Keratinocyte (primary cell): Measurements from ENCODE around the gene THBS2. TPM values are rescaled to one million over a fixed set of nuclear protein-coding genes. Genes with fewer than 3 reads are reported as not detected.

ENCODE experiments used
- DNase-seq: peaks from one replicate; pipeline ENCODE4 v3.0.0-alpha.2; 2011; ENCODE audit warnings: low read depth, missing footprints, low spot score
- FAIRE-seq: peaks from 2 replicates; lab custom pipeline; 2011; peaks lifted over from hg19 to GRCh38; lab: Jason Lieb, UNC
- H2AFZ ChIP-seq: 2 replicates; pipeline ENCODE4 v1.6.0; 2012; ENCODE audit warnings: low read length, control low read depth, inconsistent platforms; ENCODE audit not compliant: control insufficient read depth
- H3K27ac ChIP-seq: 2 replicates; pipeline ENCODE4 v1.5.1; 2011; ENCODE audit warnings: low read length; ENCODE audit not compliant: control insufficient read depth, insufficient read depth
- H3K27me3 ChIP-seq: 3 replicates; pipeline ENCODE4 v1.6.0; 2011; ENCODE audit warnings: low read length; ENCODE audit not compliant: control insufficient read depth, insufficient read depth; ENCODE audit errors: extremely low read depth
- H3K36me3 ChIP-seq, 2 experiments: 2 replicates in 1 of 2; 3 replicates in 1 of 2; pipeline ENCODE4 v1.5.1; 2011; ENCODE audit warnings: low read length in 2 of 2, mild to moderate bottlenecking in 1 of 2; ENCODE audit not compliant: control insufficient read depth in 2 of 2, insufficient read depth in 2 of 2; ENCODE audit errors: extremely low read depth in 1 of 2
- H3K4me1 ChIP-seq: 3 replicates; pipeline ENCODE4 v1.5.1; 2011; ENCODE audit warnings: low read length; ENCODE audit not compliant: control insufficient read depth, insufficient read depth; ENCODE audit errors: extremely low read depth
- H3K4me2 ChIP-seq: 3 replicates; pipeline ENCODE4 v1.6.0; 2011; ENCODE audit warnings: low read depth, low read length; ENCODE audit not compliant: control insufficient read depth, insufficient read depth; ENCODE audit errors: extremely low read depth
- H3K4me3 ChIP-seq, 3 experiments: fragments of 200-600 bp in 1 of 3; sonication (generic) in 1 of 3; 2 replicates in 2 of 3; 3 replicates in 1 of 3; pipeline ENCODE4 v1.5.1; 2011 to 2016; ENCODE audit warnings: low read length in 3 of 3, mild to moderate bottlenecking in 3 of 3, control low read depth in 2 of 3, inconsistent platforms in 1 of 3, low read depth in 1 of 3, mixed read lengths in 1 of 3, mixed run types in 1 of 3, moderate library complexity in 1 of 3; ENCODE audit not compliant: control insufficient read depth in 2 of 3, insufficient read depth in 2 of 3; ENCODE audit errors: extremely low read depth in 1 of 3
- H3K79me2 ChIP-seq: 2 replicates; pipeline ENCODE4 v1.6.0; 2012; ENCODE audit warnings: low read length; ENCODE audit not compliant: control insufficient read depth, insufficient read depth
- H3K9ac ChIP-seq: 3 replicates; pipeline ENCODE4 v1.6.0; 2011; ENCODE audit warnings: low read length; ENCODE audit not compliant: control insufficient read depth, insufficient read depth; ENCODE audit errors: extremely low read depth
- H3K9me1 ChIP-seq: 3 replicates; pipeline ENCODE4 v1.6.0; 2011; ENCODE audit warnings: low read length; ENCODE audit not compliant: control insufficient read depth, insufficient read depth; ENCODE audit errors: extremely low read depth
- H3K9me3 ChIP-seq: 2 replicates; pipeline ENCODE4 v1.5.1; 2012; ENCODE audit warnings: low read depth, low read length; ENCODE audit not compliant: control insufficient read depth
- H4K20me1 ChIP-seq: 3 replicates; pipeline ENCODE4 v1.6.0; 2011; ENCODE audit warnings: low read length; ENCODE audit not compliant: control insufficient read depth, insufficient read depth; ENCODE audit errors: extremely low read depth
- CTCF ChIP-seq, 3 experiments: IDR thresholded peaks in 1 of 3; conservative IDR thresholded peaks in 1 of 3; optimal IDR thresholded peaks in 1 of 3; 2 replicates in 2 of 3; 3 replicates in 1 of 3; pipeline versions ENCODE3 to v1.5.1; 2011; ENCODE audit warnings: low read length in 3 of 3, mild to moderate bottlenecking in 3 of 3, moderate library complexity in 2 of 3, control low read depth in 1 of 3, inconsistent platforms in 1 of 3; ENCODE audit not compliant: insufficient read depth in 2 of 3; ENCODE audit errors: extremely low read depth in 1 of 3
- EZH2 ChIP-seq: IDR thresholded peaks from one replicate; pipeline ENCODE4 v1.6.1; 2012; ENCODE audit warnings: inconsistent platforms, mild to moderate bottlenecking, low read length, moderate library complexity
- dilution Hi-C: fragments of 300-500 bp; cut with MboI; formaldehyde crosslinking; loops from one replicate; pipeline ENCODE4 v1.7.0; 2020; ENCODE audit warnings: low sequenced_read_pairs; ENCODE audit not compliant: extremely low pct_ligation_motif_present
- polyA plus RNA-seq, 5 experiments: library from polyadenylated mRNA; depleted of rRNA in 3 of 5; stranded (reverse) in 3 of 5; stranded (forward) in 1 of 5; unstranded in 1 of 5; fragments of >200 nt; gene quantifications; 1 replicate in 1 of 5; 2 replicates in 3 of 5; 3 replicates in 1 of 5; pipeline versions ENCODE4 v1.2.1 to v1.2.3, GENCODE V29; 2011 to 2012; ENCODE audit warnings: missing spikeins in 2 of 5, low read depth in 1 of 5, low replicate concordance in 1 of 5

The THBS2 gene
- polyA plus RNA-seq, 1 donor (not counting 4 experiments of a cell fraction or from before 2014, with no cell fraction given), result 533 TPM

GRCh38 chr6:169266746-169267591 is 13.3 kb upstream of the THBS2 start:
- no peaks in the 10 kb centered on the region for H3K27me3 ChIP-seq
- no peaks in the 10 kb centered on the region for H3K9me1 ChIP-seq
- no peak overlapping the region for H3K27ac ChIP-seq
- no peak overlapping the region for H3K9ac ChIP-seq
- H3K4me2 ChIP-seq, result no peak overlapping the region
- no peak overlapping the region for H3K4me3 ChIP-seq
- no peaks in the 10 kb centered on the region for H3K36me3 ChIP-seq
- H4K20me1 ChIP-seq, result no peaks in the 10 kb centered on the region
- no peak for DNase-seq
- peaks cover 31% of the 10 kb centered on the region for H3K4me1 ChIP-seq
- dilution Hi-C loops, result no loop called here
- no peaks in the 10 kb centered on the region for H3K9me3 ChIP-seq
- H2AFZ ChIP-seq, result no peak overlapping the region
- H3K79me2 ChIP-seq, result no peaks in the 10 kb centered on the region
- no peak for FAIRE-seq
- TF ChIP-seq EZH2, result no peak
- TF ChIP-seq CTCF (optimal IDR thresholded peaks at IDR 0.05 in 1 of 3, IDR thresholded peaks at IDR 0.05 in 1 of 3, conservative IDR thresholded peaks at IDR 0.05 in 1 of 3; ENCODE audit: extremely low read depth in 1 of 3, insufficient read depth in 2 of 3, low read length in 3 of 3), result no peak

DNA sequence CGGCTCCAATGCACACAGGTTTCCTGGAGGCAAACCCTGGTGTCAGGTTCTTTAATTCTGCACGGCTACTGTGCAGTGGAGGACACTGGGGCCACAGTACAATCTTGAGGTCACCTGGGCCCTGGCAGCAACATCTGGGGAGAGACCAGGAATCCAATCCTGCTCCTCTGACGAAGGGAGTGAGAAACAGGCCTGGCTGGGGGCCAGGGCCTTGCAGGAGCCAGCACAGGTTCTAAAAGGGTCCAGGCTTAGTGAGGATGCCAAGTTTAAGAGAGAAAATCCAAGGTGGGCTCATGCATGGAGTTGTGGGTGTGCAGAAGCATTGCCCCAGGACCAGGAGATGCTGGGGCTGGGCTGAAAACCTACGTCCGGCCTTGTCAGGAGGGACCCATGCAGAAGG is 12.6 kb upstream of the THBS2 start:
- Histone ChIP-seq H3K9me3 (no peaks in the 10 kb centered on the region), H3K27ac (no peak overlapping the region), H3K9me1 (no peaks in the 10 kb centered on the region), H4K20me1 (no peaks in the 10 kb centered on the region), H3K79me2 (no peaks in the 10 kb centered on the region), H3K4me1 (peaks cover 28% of the 10 kb centered on the region), H3K36me3 (no peaks in the 10 kb centered on the region), H2AFZ (no peak overlapping the region), H3K4me2 (no peak overlapping the region), H3K9ac (no peak overlapping the region), H3K27me3 (no peaks in the 10 kb centered on the region), H3K4me3 (no peak overlapping the region)
- dilution Hi-C loops, result no loop called here
- DNase-seq (no peak), FAIRE-seq (no peak)
- TF ChIP-seq CTCF (optimal IDR thresholded peaks at IDR 0.05 in 1 of 3, IDR thresholded peaks at IDR 0.05 in 1 of 3, conservative IDR thresholded peaks at IDR 0.05 in 1 of 3; ENCODE audit: extremely low read depth in 1 of 3, insufficient read depth in 2 of 3, low read length in 3 of 3) (no peak), EZH2 (no peak)
